NCI-H146 treated with DMSO at 0.1 percent for 48 hours (cell line): ENCODE data around the gene BIRC7.

Experiments used
- DNase-seq: peaks from one replicate; lab custom pipeline; 2025; ENCODE audit not compliant: unreplicated experiment; lab: John Stamatoyannopoulos, UW

The BIRC7 gene

GRCh38 chr20:63280371-63280770, 44.7 kb downstream of the BIRC7 start:
- DNase-seq = no peak

DNA sequence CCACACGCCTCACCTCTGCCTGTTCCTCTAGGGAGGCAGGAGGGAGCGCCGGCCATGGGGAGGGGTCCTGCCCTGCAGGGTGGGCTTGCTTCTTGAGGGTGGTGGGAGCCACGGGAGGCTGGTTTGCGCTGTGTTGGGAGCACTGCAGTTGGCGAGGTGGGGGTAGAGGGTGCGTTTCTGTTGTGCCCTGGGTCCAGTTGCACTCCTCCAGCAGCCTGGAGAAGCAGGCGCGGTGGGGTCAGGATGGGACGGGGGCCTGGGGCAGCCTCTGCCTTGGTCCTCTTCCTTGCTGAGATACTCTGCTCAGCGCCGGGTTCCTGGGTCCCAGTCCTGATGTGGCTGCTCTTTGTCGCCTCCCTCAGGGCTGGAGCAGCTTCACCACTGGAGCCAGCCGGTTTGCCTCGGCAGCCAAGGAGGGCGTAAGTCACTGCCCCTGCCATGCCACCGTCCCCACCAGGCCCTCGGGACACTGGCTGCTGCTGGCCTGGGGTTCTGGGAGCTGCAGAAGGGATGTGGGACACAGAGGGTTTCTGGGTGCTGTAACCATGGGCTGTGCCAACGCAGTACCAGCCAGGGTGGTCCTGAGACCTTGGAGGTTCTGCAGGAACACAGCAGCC, 45.3 kb downstream of the BIRC7 start:
- DNase-seq = no peak

GRCh38 chr20:63281742-63282665, 46.3 kb downstream of the BIRC7 start:
- DNase-seq = no peak

- DNase-seq = no peak
Observed at GRCh38 chr20:63282946-63283345, 47.2 kb downstream of the BIRC7 start.

GRCh38 chr20:63283397-63284082, 47.8 kb downstream of the BIRC7 start:
- no peak for DNase-seq

DNA sequence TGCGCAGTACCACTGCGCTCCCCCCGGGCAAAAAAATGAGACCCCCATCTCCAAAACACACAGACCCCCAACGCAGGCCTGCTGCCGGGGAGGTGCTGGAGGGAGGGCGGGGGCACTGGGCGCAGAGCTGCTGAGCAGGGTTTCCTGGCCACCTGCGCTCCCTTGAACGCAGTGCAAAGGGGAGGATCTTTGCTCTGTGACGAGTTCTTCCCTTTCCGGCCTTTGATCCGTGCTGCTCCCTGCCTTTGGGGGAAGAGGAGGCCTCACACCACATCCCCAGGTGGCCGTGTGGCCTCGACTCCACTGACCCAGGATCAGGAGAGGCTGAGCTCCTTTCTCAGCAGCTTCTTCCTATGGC, 48.4 kb downstream of the BIRC7 start:
- no peak for DNase-seq

DNA sequence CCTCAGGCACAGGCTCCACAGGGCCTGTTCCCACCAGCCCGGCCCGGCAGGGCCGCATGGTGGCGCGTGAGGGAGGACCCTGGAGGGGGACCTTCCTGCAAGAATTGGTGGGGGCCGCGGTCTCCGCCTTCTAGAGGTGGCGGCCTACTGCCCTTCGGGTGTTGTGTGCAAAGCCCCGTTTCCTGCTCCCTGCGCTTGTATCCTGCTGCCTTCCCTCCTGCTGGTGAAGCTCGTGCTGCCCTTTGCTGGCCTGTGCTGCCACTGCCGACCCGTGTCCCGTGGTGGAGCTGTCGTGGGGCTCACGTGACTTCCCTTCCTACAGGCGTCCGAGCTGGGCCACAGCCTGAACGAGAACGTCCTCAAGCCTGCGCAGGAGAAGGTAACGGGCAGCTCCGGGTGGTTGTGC, 48.8 kb downstream of the BIRC7 start:
- DNase-seq = no peak

DNA sequence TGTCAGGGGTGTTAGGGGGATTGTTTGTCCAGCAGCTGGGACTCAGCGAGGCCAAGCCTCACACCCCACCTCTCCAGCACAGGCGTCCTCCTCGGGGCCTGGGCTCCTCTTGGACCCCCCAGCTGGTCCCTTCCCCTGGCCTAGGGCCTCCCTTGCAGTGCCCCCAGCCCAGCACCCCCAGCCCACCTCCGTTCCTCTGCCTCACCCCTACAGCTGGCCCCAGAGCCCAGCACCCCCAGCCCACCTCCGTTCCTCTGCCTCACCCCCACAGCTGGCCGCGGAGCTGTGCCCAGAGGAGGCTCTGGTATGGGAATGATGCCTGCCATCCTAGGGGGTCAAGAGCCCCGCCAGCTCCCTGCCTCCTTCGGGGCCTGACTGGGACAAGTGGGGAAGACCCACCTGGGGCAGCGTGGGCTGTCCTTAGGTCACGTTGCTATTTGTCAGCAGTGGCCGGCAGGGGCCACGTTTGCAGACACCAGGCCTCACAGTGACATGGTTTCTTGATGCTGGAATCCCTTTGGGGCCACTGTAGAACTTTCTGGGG, 49.3 kb downstream of the BIRC7 start:
- no peak for DNase-seq

GRCh38 chr20:63285636-63286615, 50.2 kb downstream of the BIRC7 start:
- no peak for DNase-seq

DNA sequence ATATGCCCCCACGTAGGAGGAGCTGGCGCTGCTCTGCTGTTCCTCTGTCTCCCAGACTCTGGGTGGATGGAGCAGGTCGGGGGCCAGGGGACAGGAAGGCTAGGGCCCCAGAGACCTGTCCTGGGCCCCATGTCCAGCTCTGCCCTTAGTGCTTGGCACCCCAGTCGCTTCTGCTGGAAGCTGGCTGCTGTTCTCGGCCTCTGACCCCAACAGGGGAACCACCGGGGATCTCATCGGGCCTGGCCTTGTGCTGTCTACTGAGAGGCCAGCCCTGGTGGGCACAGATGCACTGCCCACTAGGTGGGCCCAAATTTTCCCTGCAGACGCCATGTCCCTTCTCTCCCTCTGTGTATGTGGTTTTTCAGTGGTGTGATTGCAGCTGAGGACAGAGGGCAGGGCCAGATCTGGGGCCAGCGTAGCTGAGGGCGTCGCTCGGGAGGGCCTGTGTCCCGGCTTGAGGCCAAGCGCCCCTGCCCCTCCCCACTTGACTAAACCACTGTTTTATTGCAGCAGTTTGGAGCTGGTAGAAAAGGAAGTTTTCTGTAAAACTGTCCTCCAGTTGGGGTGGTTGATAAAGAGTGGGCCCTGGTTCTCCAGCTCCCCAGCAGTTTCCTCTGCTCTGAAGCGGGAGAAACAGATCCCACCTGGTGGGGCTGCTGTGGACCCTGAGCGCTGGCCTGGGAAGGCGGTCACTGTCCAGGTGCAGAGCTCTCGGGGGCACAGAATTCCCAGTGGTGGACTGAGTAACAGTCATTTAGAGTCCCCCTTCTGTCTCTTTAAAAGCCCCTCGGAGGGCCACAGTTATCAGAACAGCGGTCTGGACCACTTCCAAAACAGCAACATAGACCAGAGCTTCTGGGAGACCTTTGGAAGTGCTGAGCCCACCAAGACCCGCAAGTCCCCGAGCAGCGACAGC, 51.3 kb downstream of the BIRC7 start:
- DNase-seq = no peak

DNA sequence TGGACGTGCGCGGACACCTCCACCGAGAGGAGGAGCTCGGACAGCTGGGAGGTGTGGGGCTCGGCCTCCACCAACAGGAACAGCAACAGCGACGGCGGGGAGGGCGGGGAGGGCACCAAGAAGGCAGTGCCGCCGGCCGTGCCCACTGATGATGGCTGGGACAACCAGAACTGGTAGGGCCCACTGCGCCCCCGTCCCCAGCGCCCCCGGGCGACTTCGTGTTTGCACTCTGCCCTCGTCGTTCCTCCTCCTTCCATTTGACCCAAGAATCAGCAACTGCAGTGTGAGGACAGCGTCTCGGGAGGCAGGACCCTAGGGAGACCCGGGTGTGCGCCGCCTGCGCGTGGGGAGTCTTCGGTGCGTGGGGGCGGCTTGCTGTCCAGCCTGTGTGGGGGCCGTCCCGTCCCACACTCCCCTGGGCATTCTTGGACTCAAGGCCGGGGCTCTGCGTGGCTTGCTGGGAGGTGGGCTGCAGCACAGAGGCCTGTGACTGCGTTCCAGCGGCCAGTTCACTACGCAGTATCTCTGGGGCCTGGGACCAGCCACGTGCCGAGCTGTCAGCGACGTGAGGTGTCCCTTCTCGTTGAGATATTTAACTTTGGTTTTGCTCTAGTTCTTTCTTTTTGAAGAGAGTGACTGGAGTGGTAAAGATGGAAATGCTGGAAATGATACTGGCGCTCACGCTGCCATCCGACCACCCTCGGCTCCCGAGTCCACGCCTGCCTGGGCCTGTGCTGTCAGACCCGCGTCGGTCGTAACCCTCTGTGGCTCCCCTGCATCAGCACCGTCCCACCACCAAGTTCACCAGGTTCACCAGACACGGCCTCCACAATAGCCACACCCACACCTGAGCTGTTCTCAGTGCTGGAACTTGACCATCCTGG, 52.2 kb downstream of the BIRC7 start:
- DNase-seq = no peak

GRCh38 chr20:63288581-63289251, 53.0 kb downstream of the BIRC7 start:
- no peak for DNase-seq

GRCh38 chr20:63289311-63290135, 53.8 kb downstream of the BIRC7 start:
- DNase-seq = no peak
